KMS-11 (cell line): ENCODE data around the gene MRPL57.
"Not testable (repeated sequence)": the region's sequence is repeated elsewhere in the genome, so short reads cannot be mapped to it uniquely, and the experiment has no call there.

Source experiments
- H2AFZ ChIP-seq: fragments of 200-600 bp; sonication (generic); 2 replicates; pipeline ENCODE4 v1.6.1; 2016; ENCODE audit warnings: antibody characterized with exemption, mixed run types, low read depth
- H3K27ac ChIP-seq: fragments of 200-600 bp; sonication (generic); 2 replicates; pipeline ENCODE4 v1.6.1; 2016; ENCODE audit warnings: mild to moderate bottlenecking, mixed run types
- H3K27me3 ChIP-seq: fragments of 200-600 bp; sonication (generic); 2 replicates; pipeline ENCODE4 v1.6.1; 2017; ENCODE audit warnings: mild to moderate bottlenecking, low read depth, mixed run types, moderate library complexity; ENCODE audit not compliant: insufficient read depth
- H3K36me3 ChIP-seq: fragments of 200-600 bp; sonication (generic); 2 replicates; pipeline ENCODE4 v1.6.1; 2017; ENCODE audit warnings: mild to moderate bottlenecking, mixed run types; ENCODE audit not compliant: insufficient read depth
- H3K4me1 ChIP-seq: fragments of 200-600 bp; sonication (generic); 2 replicates; pipeline ENCODE4 v1.6.1; 2016; ENCODE audit warnings: mild to moderate bottlenecking, low read depth, mixed run types; ENCODE audit not compliant: poor library complexity, severe bottlenecking
- H3K4me2 ChIP-seq: fragments of 200-600 bp; sonication (generic); 2 replicates; pipeline ENCODE4 v1.7.0; 2016; ENCODE audit warnings: mild to moderate bottlenecking, mixed run types
- H3K4me3 ChIP-seq: fragments of 200-600 bp; sonication (generic); IDR thresholded peaks from 2 replicates; pipeline ENCODE4 v1.6.1; 2017; ENCODE audit warnings: low read depth, low read length, mixed read lengths; ENCODE audit not compliant: insufficient read depth
- H3K79me2 ChIP-seq: fragments of 200-600 bp; sonication (generic); 2 replicates; pipeline ENCODE4 v1.6.1; 2016; ENCODE audit warnings: low read depth, mixed run types; ENCODE audit not compliant: insufficient read depth
- H3K9ac ChIP-seq: fragments of 200-600 bp; sonication (generic); 2 replicates; pipeline ENCODE4 v1.6.1; 2016; ENCODE audit warnings: mild to moderate bottlenecking, mixed run types
- H4K20me1 ChIP-seq: fragments of 200-600 bp; sonication (generic); 2 replicates; pipeline ENCODE4 v1.6.1; 2016; ENCODE audit warnings: mild to moderate bottlenecking, mixed run types; ENCODE audit not compliant: insufficient read depth
- TF ChIP-seq, protein P1 (sequence below): fragments of 200-600 bp; sonication (generic); conservative IDR thresholded peaks from 2 replicates; pipeline ENCODE4 v1.6.1; 2017; ENCODE audit warnings: low read depth, mild to moderate bottlenecking, antibody characterized with exemption, low read length, moderate library complexity, mixed read lengths

Gene MRPL57

GRCh38 chr13:21218351-21219035, 42.0 kb downstream of the MRPL57 start:
- Histone ChIP-seq H3K4me2 (peak overlapping the region; percentile 85), H3K27ac (peak overlapping the region; percentile 99), H3K4me1 (peaks cover 36% of the 10 kb centered on the region), H3K36me3 (no peaks in the 10 kb centered on the region), H4K20me1 (no peaks in the 10 kb centered on the region), H3K9ac (peak overlapping the region; percentile 65), H2AFZ (peak overlapping the region; percentile 34), H3K4me3 (no peak overlapping the region), H3K79me2 (no peaks in the 10 kb centered on the region), H3K27me3 (no peaks in the 10 kb centered on the region)
- TF ChIP-seq, protein P1, sequence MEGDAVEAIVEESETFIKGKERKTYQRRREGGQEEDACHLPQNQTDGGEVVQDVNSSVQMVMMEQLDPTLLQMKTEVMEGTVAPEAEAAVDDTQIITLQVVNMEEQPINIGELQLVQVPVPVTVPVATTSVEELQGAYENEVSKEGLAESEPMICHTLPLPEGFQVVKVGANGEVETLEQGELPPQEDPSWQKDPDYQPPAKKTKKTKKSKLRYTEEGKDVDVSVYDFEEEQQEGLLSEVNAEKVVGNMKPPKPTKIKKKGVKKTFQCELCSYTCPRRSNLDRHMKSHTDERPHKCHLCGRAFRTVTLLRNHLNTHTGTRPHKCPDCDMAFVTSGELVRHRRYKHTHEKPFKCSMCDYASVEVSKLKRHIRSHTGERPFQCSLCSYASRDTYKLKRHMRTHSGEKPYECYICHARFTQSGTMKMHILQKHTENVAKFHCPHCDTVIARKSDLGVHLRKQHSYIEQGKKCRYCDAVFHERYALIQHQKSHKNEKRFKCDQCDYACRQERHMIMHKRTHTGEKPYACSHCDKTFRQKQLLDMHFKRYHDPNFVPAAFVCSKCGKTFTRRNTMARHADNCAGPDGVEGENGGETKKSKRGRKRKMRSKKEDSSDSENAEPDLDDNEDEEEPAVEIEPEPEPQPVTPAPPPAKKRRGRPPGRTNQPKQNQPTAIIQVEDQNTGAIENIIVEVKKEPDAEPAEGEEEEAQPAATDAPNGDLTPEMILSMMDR, result no peak

- Histone ChIP-seq H3K9ac (peak overlapping the region; percentile 65; the same call in 1 of the 2 replicates), H3K4me3 (no peak overlapping the region), H2AFZ (peak overlapping the region; percentile 34), H3K4me1 (peaks cover 36% of the 10 kb centered on the region), H3K79me2 (no peaks in the 10 kb centered on the region), H4K20me1 (no peaks in the 10 kb centered on the region), H3K36me3 (no peaks in the 10 kb centered on the region), H3K4me2 (peak overlapping the region; percentile 85), H3K27me3 (no peaks in the 10 kb centered on the region), H3K27ac (peak overlapping the region; percentile 99)
- TF ChIP-seq, protein P1, result no peak
Observed at GRCh38 chr13:21219036-21219381, 42.6 kb downstream of the MRPL57 start.

DNA sequence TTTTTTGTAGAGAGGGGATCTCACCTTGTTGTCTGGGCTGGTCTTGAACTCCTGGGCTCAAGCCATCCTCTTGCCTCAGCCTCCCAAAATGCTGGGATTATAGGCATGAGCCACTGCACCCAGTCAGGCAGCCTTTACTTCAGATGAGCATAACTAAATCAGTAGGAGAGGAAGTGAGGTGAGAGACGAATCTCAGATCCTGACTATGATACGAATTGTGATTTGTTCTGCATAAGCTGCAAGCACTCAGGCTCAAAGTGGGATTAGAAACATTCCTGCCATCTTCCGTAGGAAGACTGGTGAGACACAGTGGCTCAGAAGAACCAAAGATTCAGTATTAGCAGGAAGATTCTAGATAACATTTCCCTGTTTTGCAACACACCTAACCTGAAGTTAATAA, 43.3 kb downstream of the MRPL57 start:
- not testable (repeated sequence) for H3K27me3 ChIP-seq, H3K4me3 ChIP-seq, H3K79me2 ChIP-seq, H4K20me1 ChIP-seq, H3K36me3 ChIP-seq
- Histone ChIP-seq H3K9ac (peak overlapping the region; percentile 65; the same call in 1 of the 2 replicates), H3K4me2 (peak overlapping the region; percentile 85), H3K27ac (peak overlapping the region; percentile 99), H2AFZ (peak overlapping the region; percentile 34; the same call in 1 of the 2 replicates), H3K4me1 (peaks cover 36% of the 10 kb centered on the region)

DNA sequence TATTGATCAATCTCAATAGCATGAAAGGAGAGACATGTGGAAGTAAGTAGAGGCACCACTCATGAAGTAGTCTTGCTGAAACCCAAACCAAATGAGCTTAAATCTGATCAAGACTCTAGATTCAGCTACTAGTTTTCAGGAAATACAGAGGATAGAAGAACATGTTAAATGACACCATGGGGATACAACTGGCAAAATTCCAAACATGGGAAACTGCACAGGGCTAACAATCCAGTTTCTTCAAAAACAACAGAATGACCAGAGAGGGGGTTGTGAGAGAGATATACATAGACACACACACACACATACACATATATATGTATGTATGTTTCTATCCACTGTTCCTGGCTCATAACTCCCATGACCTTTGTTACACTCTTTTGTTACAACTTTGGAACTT, 44.8 kb downstream of the MRPL57 start:
- Histone ChIP-seq H3K27me3 (no peaks in the 10 kb centered on the region), H2AFZ (no peak overlapping the region), H3K4me2 (no peak overlapping the region), H4K20me1 (no peaks in the 10 kb centered on the region), H3K27ac (no peak overlapping the region), H3K79me2 (no peaks in the 10 kb centered on the region), H3K4me1 (peaks cover 36% of the 10 kb centered on the region), H3K4me3 (no peak overlapping the region), H3K36me3 (no peaks in the 10 kb centered on the region), H3K9ac (no peak overlapping the region)
- TF ChIP-seq, protein P1, result no peak

DNA sequence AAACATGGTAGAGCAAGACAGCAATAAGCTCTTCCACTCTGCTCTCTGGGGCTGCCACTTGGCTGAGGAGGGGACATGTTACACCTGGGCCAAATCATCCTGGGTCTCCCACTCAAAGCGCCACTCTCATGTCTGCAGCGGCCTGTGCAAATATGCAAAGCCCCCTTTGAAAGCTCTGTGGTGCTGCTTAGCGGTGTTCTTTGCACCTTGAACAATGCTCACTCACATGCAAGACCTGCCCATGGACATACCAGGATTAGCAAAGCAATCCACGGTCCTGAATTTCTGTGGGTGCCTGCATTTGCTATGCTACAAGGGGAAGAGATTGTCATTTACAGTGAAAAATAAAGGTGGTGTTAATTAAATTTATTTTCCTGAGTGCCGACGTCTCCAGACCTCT, 48.6 kb downstream of the MRPL57 start:
- H3K4me2 ChIP-seq, result no peak overlapping the region
- TF ChIP-seq, protein P1, result no peak
- H2AFZ ChIP-seq, result no peak overlapping the region
- H3K27ac ChIP-seq, result no peak overlapping the region
- H3K79me2 ChIP-seq, result no peaks in the 10 kb centered on the region
- H4K20me1 ChIP-seq, result no peaks in the 10 kb centered on the region
- no peaks in the 10 kb centered on the region for H3K27me3 ChIP-seq
- H3K9ac ChIP-seq, result no peak overlapping the region
- H3K4me1 ChIP-seq, result peaks cover 4% of the 10 kb centered on the region
- H3K4me3 ChIP-seq, result no peak overlapping the region
- H3K36me3 ChIP-seq, result no peaks in the 10 kb centered on the region
